H1 (cell line): ENCODE data around the gene CSRP3. TPM values are rescaled to one million over a fixed set of nuclear protein-coding genes. Genes with fewer than 3 reads are reported as not detected.

Source experiments
- EP300 ChIP-seq, 2 experiments: IDR thresholded peaks; 1 replicate in 1 of 2; 2 replicates in 1 of 2; pipeline ENCODE4 v1.6.1; 2011 to 2012; ENCODE audit warnings: low read depth in 2 of 2, low read length in 2 of 2, mild to moderate bottlenecking in 2 of 2, borderline replicate concordance in 1 of 2, inconsistent platforms in 1 of 2, moderate library complexity in 1 of 2
- JUND ChIP-seq: IDR thresholded peaks from 2 replicates; pipeline ENCODE4 v1.6.1; 2011; ENCODE audit warnings: mild to moderate bottlenecking, improper control_type of control experiment, low read length
- KDM4A ChIP-seq: IDR thresholded peaks from one replicate; pipeline ENCODE4 v1.7.1; 2012; ENCODE audit warnings: low read depth, mild to moderate bottlenecking, moderate library complexity, low read length, inconsistent platforms; ENCODE audit not compliant: severe bottlenecking
- POLR2A ChIP-seq, 2 experiments: IDR thresholded peaks; 1 replicate in 1 of 2; 2 replicates in 1 of 2; pipeline ENCODE4 v1.6.1; 2011; ENCODE audit warnings: low read depth in 2 of 2, low read length in 2 of 2, mild to moderate bottlenecking in 2 of 2; ENCODE audit errors: control extremely low read depth in 1 of 2
- SIRT6 ChIP-seq: IDR thresholded peaks from one replicate; pipeline ENCODE4 v1.7.1; 2012; ENCODE audit warnings: low read length, inconsistent platforms
- SP4 ChIP-seq: IDR thresholded peaks from 2 replicates; pipeline ENCODE4 v1.6.1; 2012; ENCODE audit warnings: low read length, inconsistent platforms
- polyA plus RNA-seq, 7 experiments: library from polyadenylated mRNA; depleted of rRNA in 3 of 7; stranded (reverse) in 5 of 7; unstranded in 2 of 7; fragments of >200 nt in 5 of 7; fragments of 200-250 nt in 2 of 7; gene quantifications; 1 replicate in 5 of 7; 2 replicates in 1 of 7; 4 replicates in 1 of 7; pipeline versions ENCODE4 v1.2.1 to v1.2.3, GENCODE V29; 2011 to 2013; ENCODE audit warnings: missing spikeins in 2 of 7, mixed read lengths in 2 of 7
- total RNA-seq: library from RNA; stranded (reverse); fragmentation: NEBNext Ultra II Directional; extraction: Animal tissue kit (Norgen Biotek cat#: 25700); gene quantifications from 2 replicates; pipeline ENCODE4 v1.2.1, GENCODE V29; 2021
- TF ChIP-seq, protein P1 (sequence below): fragments of 300-600 bp; sonication (generic); IDR thresholded peaks from 2 replicates; pipeline ENCODE4 v1.7.1; 2012; ENCODE audit warnings: low read length, moderate library complexity, mild to moderate bottlenecking, inconsistent platforms; ENCODE audit not compliant: insufficient replicate concordance
- TF ChIP-seq, protein P2 (sequence below): IDR thresholded peaks from 2 replicates; pipeline ENCODE4 v1.6.1; 2011; ENCODE audit warnings: low read length, improper control_type of control experiment

CSRP3 gene
- total and polyA plus RNA-seq, 2 of the 8 experiments (the other 6 are each of a cell fraction or from before 2014, with no cell fraction given), result not detected

DNA sequence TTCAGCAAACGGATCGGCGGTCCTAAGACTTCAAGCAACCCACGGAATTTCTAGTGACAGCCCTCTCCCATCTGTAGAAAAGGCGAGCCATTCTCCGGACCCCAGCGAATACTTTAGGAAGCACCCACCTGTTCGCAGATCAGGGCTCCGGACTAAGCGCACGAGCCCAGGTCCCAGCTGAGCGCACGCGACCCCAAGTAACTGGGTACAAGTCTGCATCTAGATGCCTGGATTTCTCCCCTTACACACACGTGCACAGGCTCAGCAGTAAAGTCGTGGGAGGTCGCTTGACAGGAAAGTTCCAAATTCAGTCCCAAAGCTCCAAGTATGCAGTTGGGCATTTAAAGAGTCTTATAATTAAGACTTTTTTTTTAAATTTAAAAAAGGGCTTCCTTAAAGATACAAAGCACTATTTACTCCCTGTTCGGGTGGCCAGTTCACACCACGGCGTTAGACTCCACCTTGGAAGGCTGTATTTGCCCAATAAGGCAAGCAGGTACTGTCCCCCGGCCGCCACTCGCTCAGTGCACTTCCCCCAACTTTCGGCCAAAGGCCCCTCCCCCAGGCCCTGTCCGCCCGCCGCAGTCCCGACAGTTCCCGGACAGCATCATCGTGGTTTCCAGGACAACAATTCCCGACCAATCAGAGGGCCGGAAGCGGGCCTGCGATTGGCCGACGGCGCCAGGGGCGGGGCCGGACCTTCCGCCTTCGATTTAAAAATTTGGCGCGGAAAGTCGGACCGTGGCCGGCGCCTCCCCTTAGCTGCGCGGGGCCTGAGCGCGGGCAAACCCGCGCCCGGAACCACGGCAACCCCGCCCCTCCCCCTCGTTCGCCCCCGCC is 38.9 kb upstream of the CSRP3 start, which contains the start of gene E2F8 (continued):
- TF ChIP-seq, protein P1, sequence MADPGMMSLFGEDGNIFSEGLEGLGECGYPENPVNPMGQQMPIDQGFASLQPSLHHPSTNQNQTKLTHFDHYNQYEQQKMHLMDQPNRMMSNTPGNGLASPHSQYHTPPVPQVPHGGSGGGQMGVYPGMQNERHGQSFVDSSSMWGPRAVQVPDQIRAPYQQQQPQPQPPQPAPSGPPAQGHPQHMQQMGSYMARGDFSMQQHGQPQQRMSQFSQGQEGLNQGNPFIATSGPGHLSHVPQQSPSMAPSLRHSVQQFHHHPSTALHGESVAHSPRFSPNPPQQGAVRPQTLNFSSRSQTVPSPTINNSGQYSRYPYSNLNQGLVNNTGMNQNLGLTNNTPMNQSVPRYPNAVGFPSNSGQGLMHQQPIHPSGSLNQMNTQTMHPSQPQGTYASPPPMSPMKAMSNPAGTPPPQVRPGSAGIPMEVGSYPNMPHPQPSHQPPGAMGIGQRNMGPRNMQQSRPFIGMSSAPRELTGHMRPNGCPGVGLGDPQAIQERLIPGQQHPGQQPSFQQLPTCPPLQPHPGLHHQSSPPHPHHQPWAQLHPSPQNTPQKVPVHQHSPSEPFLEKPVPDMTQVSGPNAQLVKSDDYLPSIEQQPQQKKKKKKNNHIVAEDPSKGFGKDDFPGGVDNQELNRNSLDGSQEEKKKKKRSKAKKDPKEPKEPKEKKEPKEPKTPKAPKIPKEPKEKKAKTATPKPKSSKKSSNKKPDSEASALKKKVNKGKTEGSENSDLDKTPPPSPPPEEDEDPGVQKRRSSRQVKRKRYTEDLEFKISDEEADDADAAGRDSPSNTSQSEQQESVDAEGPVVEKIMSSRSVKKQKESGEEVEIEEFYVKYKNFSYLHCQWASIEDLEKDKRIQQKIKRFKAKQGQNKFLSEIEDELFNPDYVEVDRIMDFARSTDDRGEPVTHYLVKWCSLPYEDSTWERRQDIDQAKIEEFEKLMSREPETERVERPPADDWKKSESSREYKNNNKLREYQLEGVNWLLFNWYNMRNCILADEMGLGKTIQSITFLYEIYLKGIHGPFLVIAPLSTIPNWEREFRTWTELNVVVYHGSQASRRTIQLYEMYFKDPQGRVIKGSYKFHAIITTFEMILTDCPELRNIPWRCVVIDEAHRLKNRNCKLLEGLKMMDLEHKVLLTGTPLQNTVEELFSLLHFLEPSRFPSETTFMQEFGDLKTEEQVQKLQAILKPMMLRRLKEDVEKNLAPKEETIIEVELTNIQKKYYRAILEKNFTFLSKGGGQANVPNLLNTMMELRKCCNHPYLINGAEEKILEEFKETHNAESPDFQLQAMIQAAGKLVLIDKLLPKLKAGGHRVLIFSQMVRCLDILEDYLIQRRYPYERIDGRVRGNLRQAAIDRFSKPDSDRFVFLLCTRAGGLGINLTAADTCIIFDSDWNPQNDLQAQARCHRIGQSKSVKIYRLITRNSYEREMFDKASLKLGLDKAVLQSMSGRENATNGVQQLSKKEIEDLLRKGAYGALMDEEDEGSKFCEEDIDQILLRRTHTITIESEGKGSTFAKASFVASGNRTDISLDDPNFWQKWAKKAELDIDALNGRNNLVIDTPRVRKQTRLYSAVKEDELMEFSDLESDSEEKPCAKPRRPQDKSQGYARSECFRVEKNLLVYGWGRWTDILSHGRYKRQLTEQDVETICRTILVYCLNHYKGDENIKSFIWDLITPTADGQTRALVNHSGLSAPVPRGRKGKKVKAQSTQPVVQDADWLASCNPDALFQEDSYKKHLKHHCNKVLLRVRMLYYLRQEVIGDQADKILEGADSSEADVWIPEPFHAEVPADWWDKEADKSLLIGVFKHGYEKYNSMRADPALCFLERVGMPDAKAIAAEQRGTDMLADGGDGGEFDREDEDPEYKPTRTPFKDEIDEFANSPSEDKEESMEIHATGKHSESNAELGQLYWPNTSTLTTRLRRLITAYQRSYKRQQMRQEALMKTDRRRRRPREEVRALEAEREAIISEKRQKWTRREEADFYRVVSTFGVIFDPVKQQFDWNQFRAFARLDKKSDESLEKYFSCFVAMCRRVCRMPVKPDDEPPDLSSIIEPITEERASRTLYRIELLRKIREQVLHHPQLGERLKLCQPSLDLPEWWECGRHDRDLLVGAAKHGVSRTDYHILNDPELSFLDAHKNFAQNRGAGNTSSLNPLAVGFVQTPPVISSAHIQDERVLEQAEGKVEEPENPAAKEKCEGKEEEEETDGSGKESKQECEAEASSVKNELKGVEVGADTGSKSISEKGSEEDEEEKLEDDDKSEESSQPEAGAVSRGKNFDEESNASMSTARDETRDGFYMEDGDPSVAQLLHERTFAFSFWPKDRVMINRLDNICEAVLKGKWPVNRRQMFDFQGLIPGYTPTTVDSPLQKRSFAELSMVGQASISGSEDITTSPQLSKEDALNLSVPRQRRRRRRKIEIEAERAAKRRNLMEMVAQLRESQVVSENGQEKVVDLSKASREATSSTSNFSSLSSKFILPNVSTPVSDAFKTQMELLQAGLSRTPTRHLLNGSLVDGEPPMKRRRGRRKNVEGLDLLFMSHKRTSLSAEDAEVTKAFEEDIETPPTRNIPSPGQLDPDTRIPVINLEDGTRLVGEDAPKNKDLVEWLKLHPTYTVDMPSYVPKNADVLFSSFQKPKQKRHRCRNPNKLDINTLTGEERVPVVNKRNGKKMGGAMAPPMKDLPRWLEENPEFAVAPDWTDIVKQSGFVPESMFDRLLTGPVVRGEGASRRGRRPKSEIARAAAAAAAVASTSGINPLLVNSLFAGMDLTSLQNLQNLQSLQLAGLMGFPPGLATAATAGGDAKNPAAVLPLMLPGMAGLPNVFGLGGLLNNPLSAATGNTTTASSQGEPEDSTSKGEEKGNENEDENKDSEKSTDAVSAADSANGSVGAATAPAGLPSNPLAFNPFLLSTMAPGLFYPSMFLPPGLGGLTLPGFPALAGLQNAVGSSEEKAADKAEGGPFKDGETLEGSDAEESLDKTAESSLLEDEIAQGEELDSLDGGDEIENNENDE, result no peak
- TF ChIP-seq, protein P2, sequence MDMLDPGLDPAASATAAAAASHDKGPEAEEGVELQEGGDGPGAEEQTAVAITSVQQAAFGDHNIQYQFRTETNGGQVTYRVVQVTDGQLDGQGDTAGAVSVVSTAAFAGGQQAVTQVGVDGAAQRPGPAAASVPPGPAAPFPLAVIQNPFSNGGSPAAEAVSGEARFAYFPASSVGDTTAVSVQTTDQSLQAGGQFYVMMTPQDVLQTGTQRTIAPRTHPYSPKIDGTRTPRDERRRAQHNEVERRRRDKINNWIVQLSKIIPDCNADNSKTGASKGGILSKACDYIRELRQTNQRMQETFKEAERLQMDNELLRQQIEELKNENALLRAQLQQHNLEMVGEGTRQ, result no peak
- TF ChIP-seq POLR2A (IDR thresholded peaks at IDR 0.05; ENCODE audit: control extremely low read depth in 1 of 2, low read depth in 2 of 2, low read length in 2 of 2) (peak in 1 of 2 experiments; percentile 33; a peak in 1 of 3 replicates), SIRT6 (no peak), SP4 (no peak), KDM4A (peak; percentile 41), JUND (no peak), EP300 (IDR thresholded peaks at IDR 0.05; ENCODE audit: borderline replicate concordance in 1 of 2, low read depth in 2 of 2, low read length in 2 of 2) (no peak)
